H1 (cell line): ENCODE data around the gene LFNG. TPM values are rescaled to one million over a fixed set of nuclear protein-coding genes. Genes with fewer than 3 reads are reported as not detected.

Source experiments
- CTCF ChIA-PET: fragments of 300-600 bp; sonication (Branson Sonifier 250); formaldehyde crosslinking; loops from one replicate; lab custom pipeline; 2021; ENCODE audit not compliant: partially characterized antibody; lab: Charles Lee
- POLR2A ChIA-PET: fragments of 300-600 bp; sonication (Branson Sonifier 250); formaldehyde crosslinking; loops from one replicate; lab custom pipeline; 2021; ENCODE audit warnings: inconsistent platforms; ENCODE audit not compliant: partially characterized antibody; lab: Charles Lee
- DNase-seq, 2 experiments: peaks; one replicate each; pipeline versions ENCODE4 v3.0.0 to v3.0.0-alpha.2; 2010 to 2022; ENCODE audit warnings: low spot score in 2 of 2, low read depth in 1 of 2, mixed read lengths in 1 of 2
- FAIRE-seq: peaks from 2 replicates; lab custom pipeline; 2011; peaks lifted over from hg19 to GRCh38; lab: Jason Lieb, UNC
- H2AFZ ChIP-seq: 2 replicates; pipeline ENCODE4 v1.8.1; 2012; ENCODE audit warnings: low read length, inconsistent platforms
- H2AK5ac ChIP-seq: 2 replicates; pipeline ENCODE4 v1.6.1; 2013; ENCODE audit warnings: low read depth, low read length
- H2BK120ac ChIP-seq: replicated peaks from 2 replicates; pipeline ENCODE3; 2013; ENCODE audit warnings: low read depth, low read length, inconsistent platforms
- H2BK12ac ChIP-seq: 2 replicates; pipeline ENCODE4 v1.6.1; 2013; ENCODE audit warnings: low read depth, low read length
- H2BK15ac ChIP-seq: 2 replicates; pipeline ENCODE4 v1.6.1; 2013; ENCODE audit warnings: low read length
- H2BK20ac ChIP-seq: 2 replicates; pipeline ENCODE4 v1.6.1; 2013; ENCODE audit warnings: low read length
- H2BK5ac ChIP-seq: 2 replicates; pipeline ENCODE4 v1.6.1; 2013; ENCODE audit warnings: low read depth, low read length
- H3K14ac ChIP-seq: 2 replicates; pipeline ENCODE4 v1.6.1; 2013; ENCODE audit warnings: inconsistent platforms; ENCODE audit not compliant: insufficient read length
- H3K18ac ChIP-seq: 2 replicates; pipeline ENCODE4 v1.6.1; 2013; ENCODE audit warnings: low read length; ENCODE audit errors: extremely low read depth
- H3K23ac ChIP-seq: 2 replicates; pipeline ENCODE4 v1.6.1; 2013; ENCODE audit warnings: inconsistent platforms; ENCODE audit not compliant: insufficient read length
- H3K23me2 ChIP-seq: 2 replicates; pipeline ENCODE4 v1.6.1; 2013; ENCODE audit warnings: low read depth, low read length
- H3K27ac ChIP-seq: 2 replicates; pipeline ENCODE4 v1.6.1; 2011; ENCODE audit warnings: low read depth, low read length, inconsistent platforms
- H3K27me3 ChIP-seq, 4 experiments: replicated peaks in 1 of 4; 1 replicate in 1 of 4; 2 replicates in 3 of 4; pipeline versions ENCODE4 v1.6.1 to v1.8.1; 2011 to 2013; ENCODE audit warnings: low read length in 3 of 4, mild to moderate bottlenecking in 3 of 4, inconsistent platforms in 2 of 4, mixed read lengths in 2 of 4, moderate library complexity in 1 of 4; ENCODE audit not compliant: control insufficient read depth in 3 of 4, insufficient read depth in 3 of 4; ENCODE audit errors: extremely low read depth in 1 of 4
- H3K36me3 ChIP-seq, 4 experiments: 2 replicates each; pipeline versions ENCODE4 v1.6.1 to v1.8.1; 2011 to 2013; ENCODE audit warnings: mild to moderate bottlenecking in 4 of 4, low read length in 3 of 4, moderate library complexity in 2 of 4, control low read depth in 1 of 4, inconsistent platforms in 1 of 4; ENCODE audit not compliant: insufficient read depth in 4 of 4, control insufficient read depth in 2 of 4
- H3K4ac ChIP-seq: replicated peaks from 2 replicates; pipeline ENCODE3; 2013; ENCODE audit warnings: low read length, low read depth, mixed read lengths, inconsistent platforms; ENCODE audit not compliant: insufficient read length
- H3K4me1 ChIP-seq, 4 experiments: replicated peaks in 1 of 4; 1 replicate in 1 of 4; 2 replicates in 3 of 4; pipeline versions ENCODE4 v1.6.1 to v1.8.1; 2011 to 2013; ENCODE audit warnings: low read length in 3 of 4, inconsistent platforms in 2 of 4, mixed read lengths in 1 of 4; ENCODE audit not compliant: insufficient read depth in 4 of 4, control insufficient read depth in 3 of 4
- H3K4me2 ChIP-seq, 2 experiments: 2 replicates each; pipeline versions ENCODE4 v1.6.1 to v1.8.1; 2011 to 2013; ENCODE audit warnings: low read depth in 2 of 2, low read length in 2 of 2, control low read depth in 1 of 2, inconsistent platforms in 1 of 2, mild to moderate bottlenecking in 1 of 2; ENCODE audit not compliant: insufficient read depth in 1 of 2
- H3K4me3 ChIP-seq, 4 experiments: fragments of 200-600, 300-600 bp in 1 of 4; sonication (generic), shearing (Covaris generic), sonication (Bioruptor Twin) in 1 of 4; 2 replicates each; pipeline versions ENCODE4 v1.5.1 to v1.8.1; 2011 to 2016; ENCODE audit warnings: low read length in 4 of 4, low read depth in 3 of 4, control low read depth in 2 of 4, inconsistent platforms in 2 of 4, mild to moderate bottlenecking in 2 of 4, mixed read lengths in 1 of 4, moderate library complexity in 1 of 4; ENCODE audit not compliant: insufficient read depth in 2 of 4; ENCODE audit errors: extremely low read depth in 1 of 4
- H3K56ac ChIP-seq: replicated peaks from 2 replicates; pipeline ENCODE3; 2013; ENCODE audit warnings: low read depth, mild to moderate bottlenecking, mixed read lengths, low read length, inconsistent platforms; ENCODE audit not compliant: insufficient read length
- H3K79me1 ChIP-seq: 2 replicates; pipeline ENCODE4 v1.6.1; 2013; ENCODE audit warnings: low read depth, low read length, control low read depth
- H3K79me2 ChIP-seq, 2 experiments: 2 replicates each; pipeline versions ENCODE4 v1.6.1 to v1.8.1; 2012 to 2013; ENCODE audit warnings: low read length in 2 of 2, mild to moderate bottlenecking in 2 of 2, inconsistent platforms in 1 of 2; ENCODE audit not compliant: insufficient read depth in 2 of 2, control insufficient read depth in 1 of 2
- H3K9ac ChIP-seq, 4 experiments: replicated peaks in 1 of 4; 1 replicate in 1 of 4; 2 replicates in 3 of 4; pipeline versions ENCODE4 v1.6.1 to v1.8.1; 2011 to 2013; ENCODE audit warnings: low read depth in 3 of 4, low read length in 3 of 4, control low read depth in 2 of 4, mild to moderate bottlenecking in 2 of 4, moderate library complexity in 2 of 4, inconsistent platforms in 1 of 4; ENCODE audit errors: extremely low read depth in 1 of 4
- H3K9me3 ChIP-seq, 2 experiments: 2 replicates each; pipeline versions ENCODE4 v1.6.1 to v1.8.1; 2012 to 2013; ENCODE audit warnings: mild to moderate bottlenecking in 2 of 2, moderate library complexity in 2 of 2, control low read depth in 1 of 2, inconsistent platforms in 1 of 2, low read depth in 1 of 2, low read length in 1 of 2, mixed read lengths in 1 of 2; ENCODE audit not compliant: insufficient read depth in 2 of 2
- H4K20me1 ChIP-seq, 2 experiments: replicated peaks in 1 of 2; 2 replicates each; pipeline versions ENCODE3 to v1.8.1; 2011 to 2013; ENCODE audit warnings: inconsistent platforms in 2 of 2, low read length in 2 of 2, mild to moderate bottlenecking in 1 of 2; ENCODE audit not compliant: insufficient read depth in 2 of 2, control insufficient read depth in 1 of 2
- H4K5ac ChIP-seq: 2 replicates; pipeline ENCODE4 v1.6.1; 2013; ENCODE audit warnings: low read length, low read depth, mixed read lengths, inconsistent platforms; ENCODE audit not compliant: insufficient read length
- H4K8ac ChIP-seq: 2 replicates; pipeline ENCODE4 v1.8.0; 2013; ENCODE audit warnings: mild to moderate bottlenecking, moderate library complexity, low read length, inconsistent platforms; ENCODE audit not compliant: insufficient read depth; ENCODE audit errors: extremely low read depth
- H4K91ac ChIP-seq: replicated peaks from 2 replicates; pipeline ENCODE3; 2013; ENCODE audit warnings: low read length, mixed read lengths, inconsistent platforms; ENCODE audit not compliant: insufficient read length
- BCL11A ChIP-seq, 2 experiments: IDR thresholded peaks; one replicate each; pipeline ENCODE4 v1.6.1; 2011; ENCODE audit warnings: low read depth in 2 of 2, low read length in 2 of 2, mild to moderate bottlenecking in 2 of 2
- CBX5 ChIP-seq: fragments of 300-800, 300-1000 bp; sonication (generic); IDR thresholded peaks from 2 replicates; pipeline ENCODE4 v1.7.1; 2016; ENCODE audit warnings: antibody characterized with exemption, low read length, low read depth
- CHD2 ChIP-seq: IDR thresholded peaks from 2 replicates; pipeline ENCODE4 v1.6.1; 2012; ENCODE audit warnings: low read length, improper control_type of control experiment
- CTBP2 ChIP-seq: IDR thresholded peaks from 2 replicates; pipeline ENCODE4 v1.7.0; 2011; ENCODE audit warnings: borderline replicate concordance, mild to moderate bottlenecking, moderate library complexity, mixed read lengths, low read length; ENCODE audit not compliant: insufficient read depth, insufficient read length
- GABPA ChIP-seq: IDR thresholded peaks from 2 replicates; pipeline ENCODE4 v1.6.1; 2011; ENCODE audit warnings: mild to moderate bottlenecking, low read length, moderate library complexity, borderline replicate concordance; ENCODE audit not compliant: insufficient read depth
- KDM4A ChIP-seq: IDR thresholded peaks from one replicate; pipeline ENCODE4 v1.7.1; 2012; ENCODE audit warnings: low read depth, mild to moderate bottlenecking, moderate library complexity, low read length, inconsistent platforms; ENCODE audit not compliant: severe bottlenecking
- POU5F1 ChIP-seq: IDR thresholded peaks from 2 replicates; pipeline ENCODE4 v1.6.1; 2011; ENCODE audit warnings: low read depth, mild to moderate bottlenecking, low read length, moderate library complexity
- RBBP5 ChIP-seq: IDR thresholded peaks from 2 replicates; pipeline ENCODE4 v1.7.1; 2012; ENCODE audit warnings: low read depth, mild to moderate bottlenecking, inconsistent platforms, low read length, moderate library complexity, borderline replicate concordance
- RFX5 ChIP-seq: IDR thresholded peaks from 2 replicates; pipeline ENCODE4 v1.6.1; 2011; ENCODE audit warnings: low read depth, low read length, improper control_type of control experiment, borderline replicate concordance
- RXRA ChIP-seq: IDR thresholded peaks from 2 replicates; pipeline ENCODE4 v1.6.1; 2011; ENCODE audit warnings: low read depth, mild to moderate bottlenecking, low read length, moderate library complexity; ENCODE audit not compliant: insufficient read depth
- TAF7 ChIP-seq: optimal IDR thresholded peaks from 2 replicates; pipeline ENCODE3; 2011; ENCODE audit warnings: low read depth, mild to moderate bottlenecking, inconsistent platforms, low read length, moderate library complexity, borderline replicate concordance
- TBP ChIP-seq: IDR thresholded peaks from 2 replicates; pipeline ENCODE4 v1.6.1; 2011; ENCODE audit warnings: low read depth, low read length, improper control_type of control experiment
- TEAD4 ChIP-seq: IDR thresholded peaks from 2 replicates; pipeline ENCODE4 v1.6.1; 2012; ENCODE audit warnings: low read depth, low read length, inconsistent platforms, mixed read lengths
- YY1 ChIP-seq: IDR thresholded peaks from 2 replicates; pipeline ENCODE4 v1.6.1; 2011; ENCODE audit warnings: low read depth, mild to moderate bottlenecking, low read length
- ZNF274 ChIP-seq: IDR thresholded peaks from 2 replicates; pipeline ENCODE4 v1.7.0; 2012; ENCODE audit warnings: low read length, borderline replicate concordance; ENCODE audit errors: extremely low read depth
- WGBS, 2 experiments: shearing (Covaris generic) in 1 of 2; methylation state at CpG; one replicate each; pipeline versions ENCODE4 v1.1.6 to v1.1.7; 2013 to 2015; ENCODE audit warnings: low lambda C conversion rate in 2 of 2, mixed read lengths in 2 of 2, inconsistent platforms in 1 of 2, low coverage in 1 of 2, missing lambda C conversion rate in 1 of 2; ENCODE audit not compliant: insufficient replicate concordance in 2 of 2, insufficient coverage in 1 of 2, insufficient read length in 1 of 2; ENCODE audit errors: extremely low coverage in 1 of 2, missing lambda C conversion rate in 1 of 2; 5-methylcytosine and 5-hydroxymethylcytosine counted together
- polyA plus RNA-seq, 7 experiments: library from polyadenylated mRNA; depleted of rRNA in 3 of 7; stranded (reverse) in 5 of 7; unstranded in 2 of 7; fragments of >200 nt in 5 of 7; fragments of 200-250 nt in 2 of 7; gene quantifications; 1 replicate in 5 of 7; 2 replicates in 1 of 7; 4 replicates in 1 of 7; pipeline versions ENCODE4 v1.2.1 to v1.2.3, GENCODE V29; 2011 to 2013; ENCODE audit warnings: missing spikeins in 2 of 7, mixed read lengths in 2 of 7
- total RNA-seq: library from RNA; stranded (reverse); fragmentation: NEBNext Ultra II Directional; extraction: Animal tissue kit (Norgen Biotek cat#: 25700); gene quantifications from 2 replicates; pipeline ENCODE4 v1.2.1, GENCODE V29; 2021

Gene LFNG
- total and polyA plus RNA-seq, 2 of the 8 experiments (the other 6 are each of a cell fraction or from before 2014, with no cell fraction given), result 31.6 to 35.6 TPM

- H3K23ac ChIP-seq, result no peak overlapping the region
- no peak overlapping the region; the same call in 1 of the 2 replicates for H2BK12ac ChIP-seq
- 82% methylated on average over 8 of the region's 8 CpGs; no CpG with 5 or more reads in 1 of the 2 experiments for WGBS, 2 experiments
- no peaks in the 10 kb centered on the region for H3K4me1 ChIP-seq
- no peak overlapping the region for H3K27ac ChIP-seq
- H3K9me3 ChIP-seq, result no peaks in the 10 kb centered on the region
- no peak overlapping the region for H2BK120ac ChIP-seq
- H3K4ac ChIP-seq, result no peak overlapping the region
- peaks cover 16% of the 10 kb centered on the region; the same call in 1 of the 2 replicates for H3K23me2 ChIP-seq
- no peak overlapping the region for H2BK20ac ChIP-seq
- H3K4me2 ChIP-seq, result no peak overlapping the region
- POLR2A ChIA-PET, result interaction anchor here (0.7 to 1.8 kb wide), 5 partner anchors 9 to 142 kb away, joined by 3 to 8 read pairs (median 3); no protein-coding TSS in a partner anchor
- no peaks in the 10 kb centered on the region for H4K20me1 ChIP-seq
- H2AK5ac ChIP-seq, result no peak overlapping the region
- no peak overlapping the region for H3K9ac ChIP-seq
- no peak overlapping the region for H3K14ac ChIP-seq
- no peak overlapping the region for H3K4me3 ChIP-seq
- H3K56ac ChIP-seq, result no peak overlapping the region
- no peaks in the 10 kb centered on the region for H3K27me3 ChIP-seq
- no peaks in the 10 kb centered on the region for H3K79me1 ChIP-seq
- H4K91ac ChIP-seq, result no peak overlapping the region
- H3K79me2 ChIP-seq, result no peaks in the 10 kb centered on the region
- H2AFZ ChIP-seq, result no peak overlapping the region
- DNase-seq (no peak), FAIRE-seq (no peak)
- no peak overlapping the region for H2BK15ac ChIP-seq
- CTCF ChIA-PET, result interaction anchor here (0.8 to 2.0 kb wide), 9 partner anchors 9 to 55 kb away, joined by 3 to 8 read pairs (median 4); no protein-coding TSS in a partner anchor
- H3K36me3 ChIP-seq, result no peaks in the 10 kb centered on the region
- no peak overlapping the region for H4K8ac ChIP-seq
- H2BK5ac ChIP-seq, result no peak overlapping the region
- no peak overlapping the region for H4K5ac ChIP-seq
- H3K18ac ChIP-seq, result no peak overlapping the region
- TF ChIP-seq RBBP5 (no peak), ZNF274 (no peak), KDM4A (no peak), CTBP2 (no peak), YY1 (no peak), POU5F1 (no peak), RFX5 (no peak), CHD2 (no peak), BCL11A (IDR thresholded peaks at IDR 0.05; ENCODE audit: low read depth in 2 of 2, low read length in 2 of 2) (no peak), GABPA (no peak), CBX5 (no peak), TAF7 (no peak), TEAD4 (no peak), TBP (no peak), RXRA (no peak)
Observed at GRCh38 chr7:2488272-2488645, 31.3 kb upstream of the LFNG start.
